Measurements from ENCODE around the gene SMIM20.

Gene SMIM20

DNA sequence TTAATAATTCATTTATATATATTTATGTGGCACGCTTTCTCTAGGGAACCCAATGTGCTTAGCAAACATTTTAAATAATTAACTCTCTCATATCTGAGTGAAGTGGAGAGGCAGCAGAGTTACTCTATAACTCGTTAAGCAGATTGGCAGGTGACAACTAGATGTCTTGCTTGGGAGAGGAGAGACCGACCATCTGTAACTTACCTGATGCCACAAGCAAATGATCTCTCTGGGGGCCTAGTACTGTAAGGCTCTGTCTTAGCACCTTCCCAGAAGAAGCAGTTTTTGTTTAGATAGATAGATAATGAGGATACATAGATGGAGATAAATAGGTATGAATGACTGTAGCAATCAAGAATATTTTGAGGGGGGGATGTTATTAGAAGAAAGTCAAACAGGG, 39.4 kb upstream of the SMIM20 start:
- no peaks in the 10 kb centered on the region for H3K9me3 ChIP-seq (ENCODE audit: insufficient read depth, low read length)
- H3K4me3 ChIP-seq (ENCODE audit: insufficient read length, low read depth) = no peak overlapping the region
- no peaks in the 10 kb centered on the region for H3K27me3 ChIP-seq (ENCODE audit: insufficient read depth, insufficient read length)
- no peak overlapping the region for H3K9ac ChIP-seq (ENCODE audit: insufficient read length, low read depth)
- no peak for TF ChIP-seq YY1 (IDR thresholded peaks at IDR 0.05; ENCODE audit: insufficient read depth, insufficient read length)
- TF ChIP-seq ZNF274 (IDR thresholded peaks at IDR 0.05; ENCODE audit: low read depth, low read length) = no peak
- TF ChIP-seq SUZ12 (IDR thresholded peaks at IDR 0.05; ENCODE audit: extremely low read depth, insufficient read depth, insufficient read length) = no peak
- no peak for DNase-seq (ENCODE audit: low read depth, low spot score)
- no peaks in the 10 kb centered on the region for H3K4me1 ChIP-seq (ENCODE audit: insufficient read depth, insufficient read length)
- H3K36me3 ChIP-seq (ENCODE audit: insufficient read depth, insufficient read length, low read length) = no peaks in the 10 kb centered on the region

DNA sequence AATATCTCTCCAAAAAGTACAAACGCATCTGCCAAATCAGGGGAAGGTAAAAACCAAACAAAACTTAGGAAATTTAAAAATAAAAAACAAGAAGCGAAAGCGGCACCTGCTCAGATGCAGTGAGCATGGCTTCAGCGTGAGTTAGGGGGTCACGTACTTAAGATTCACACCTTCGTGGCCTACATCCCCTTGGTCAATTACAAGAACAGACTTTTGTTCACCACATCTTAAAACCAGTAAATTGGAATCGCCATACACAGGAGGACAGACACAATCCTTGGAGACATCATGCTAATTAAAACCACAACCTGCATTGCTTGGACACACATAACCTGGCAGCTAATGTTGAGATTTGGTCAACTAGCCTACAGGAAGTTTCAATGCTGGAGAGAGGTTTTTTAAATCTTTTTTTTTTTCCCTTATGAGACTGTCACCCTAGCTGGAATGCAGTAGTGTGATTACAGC, 38.7 kb upstream of the SMIM20 start:
- no peak overlapping the region for H3K9ac ChIP-seq (ENCODE audit: insufficient read length, low read depth)
- H3K36me3 ChIP-seq (ENCODE audit: insufficient read depth, insufficient read length, low read length) = no peaks in the 10 kb centered on the region
- DNase-seq (ENCODE audit: low read depth, low spot score) = no peak
- H3K4me1 ChIP-seq (ENCODE audit: insufficient read depth, insufficient read length) = no peaks in the 10 kb centered on the region
- H3K27me3 ChIP-seq (ENCODE audit: insufficient read depth, insufficient read length) = no peaks in the 10 kb centered on the region
- TF ChIP-seq YY1 (IDR thresholded peaks at IDR 0.05; ENCODE audit: insufficient read depth, insufficient read length) = no peak
- TF ChIP-seq ZNF274 (IDR thresholded peaks at IDR 0.05; ENCODE audit: low read depth, low read length) = no peak
- no peak for TF ChIP-seq SUZ12 (IDR thresholded peaks at IDR 0.05; ENCODE audit: extremely low read depth, insufficient read depth, insufficient read length)
- no peaks in the 10 kb centered on the region for H3K9me3 ChIP-seq (ENCODE audit: insufficient read depth, low read length)
- no peak overlapping the region for H3K4me3 ChIP-seq (ENCODE audit: insufficient read length, low read depth)

DNA sequence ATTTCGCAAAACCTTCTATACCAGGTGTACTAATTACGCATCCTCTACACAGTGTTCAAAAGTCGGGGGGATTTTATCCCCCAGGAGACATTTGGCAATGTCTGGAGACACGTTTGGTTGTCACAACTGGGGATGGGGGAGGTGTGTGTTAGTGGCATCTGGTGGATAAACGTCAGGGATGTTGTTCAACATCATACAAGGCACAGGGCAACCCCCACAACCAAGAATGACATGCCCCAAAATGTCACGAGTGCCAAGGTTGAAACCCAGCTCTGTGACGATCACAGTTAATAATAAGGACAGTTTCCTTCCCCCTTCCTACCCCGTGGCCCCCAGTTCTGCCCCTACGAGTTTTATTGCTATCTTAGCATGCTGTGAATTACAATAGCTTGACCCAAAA, 35.3 kb upstream of the SMIM20 start:
- no peaks in the 10 kb centered on the region for H3K36me3 ChIP-seq (ENCODE audit: insufficient read depth, insufficient read length, low read length)
- TF ChIP-seq YY1 (IDR thresholded peaks at IDR 0.05; ENCODE audit: insufficient read depth, insufficient read length) (no peak), ZNF274 (IDR thresholded peaks at IDR 0.05; ENCODE audit: low read depth, low read length) (no peak), SUZ12 (IDR thresholded peaks at IDR 0.05; ENCODE audit: extremely low read depth, insufficient read depth, insufficient read length) (no peak)
- H3K9ac ChIP-seq (ENCODE audit: insufficient read length, low read depth) = no peak overlapping the region
- no peaks in the 10 kb centered on the region for H3K27me3 ChIP-seq (ENCODE audit: insufficient read depth, insufficient read length)
- H3K9me3 ChIP-seq (ENCODE audit: insufficient read depth, low read length) = no peaks in the 10 kb centered on the region
- H3K4me1 ChIP-seq (ENCODE audit: insufficient read depth, insufficient read length) = no peaks in the 10 kb centered on the region
- no peak overlapping the region for H3K4me3 ChIP-seq (ENCODE audit: insufficient read length, low read depth)
- no peak for DNase-seq (ENCODE audit: low read depth, low spot score)

DNA sequence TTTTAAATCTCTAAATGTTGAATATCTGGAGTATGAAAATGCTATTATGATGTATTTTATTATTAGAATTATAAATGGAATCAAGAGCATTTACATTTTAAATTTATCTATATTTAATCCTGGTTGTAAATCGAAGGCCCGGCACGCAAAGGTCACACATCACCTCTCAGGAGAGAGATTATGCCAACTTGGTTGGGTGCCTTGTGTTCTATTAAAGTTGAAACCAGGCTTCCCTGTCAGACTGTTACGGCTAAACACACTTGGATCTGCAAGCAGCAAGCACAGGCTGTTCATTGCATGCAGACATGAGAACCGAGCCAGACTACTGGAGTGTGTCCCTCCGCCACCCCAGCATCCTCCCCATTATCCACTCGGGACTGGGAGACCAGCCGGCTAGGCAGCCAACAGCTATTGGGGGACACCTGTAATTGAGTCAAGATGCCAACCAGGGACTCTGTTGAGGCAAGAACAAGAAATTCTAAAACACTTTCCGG, 34.9 kb upstream of the SMIM20 start:
- Histone ChIP-seq H3K36me3 (ENCODE audit: insufficient read depth, insufficient read length, low read length) (no peaks in the 10 kb centered on the region), H3K4me1 (ENCODE audit: insufficient read depth, insufficient read length) (no peaks in the 10 kb centered on the region), H3K9me3 (ENCODE audit: insufficient read depth, low read length) (no peaks in the 10 kb centered on the region), H3K27me3 (ENCODE audit: insufficient read depth, insufficient read length) (no peaks in the 10 kb centered on the region), H3K9ac (ENCODE audit: insufficient read length, low read depth) (no peak overlapping the region), H3K4me3 (ENCODE audit: insufficient read length, low read depth) (no peak overlapping the region)
- TF ChIP-seq ZNF274 (IDR thresholded peaks at IDR 0.05; ENCODE audit: low read depth, low read length) (no peak), YY1 (IDR thresholded peaks at IDR 0.05; ENCODE audit: insufficient read depth, insufficient read length) (no peak), SUZ12 (IDR thresholded peaks at IDR 0.05; ENCODE audit: extremely low read depth, insufficient read depth, insufficient read length) (no peak)
- no peak for DNase-seq (ENCODE audit: low read depth, low spot score)

DNA sequence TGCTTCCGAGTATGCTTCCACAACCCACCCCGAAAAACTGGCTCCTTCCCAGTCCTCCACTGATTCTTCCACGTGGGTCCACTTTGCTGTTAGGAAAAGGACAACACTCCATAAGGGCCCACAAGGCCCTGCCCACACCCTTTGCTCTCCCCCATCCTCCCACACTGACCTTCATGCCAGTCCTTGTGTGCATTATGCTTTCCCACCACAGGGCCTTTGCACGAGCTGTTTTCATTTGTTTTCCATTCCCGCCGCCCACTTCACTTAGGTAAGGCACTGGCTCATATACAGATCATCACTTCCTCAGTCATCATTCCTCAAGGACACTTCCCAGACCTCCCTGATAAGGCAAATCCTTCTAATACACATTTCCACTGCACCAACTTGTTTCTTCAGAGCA, 34.4 kb upstream of the SMIM20 start:
- no peak for DNase-seq (ENCODE audit: low read depth, low spot score)
- Histone ChIP-seq H3K36me3 (ENCODE audit: insufficient read depth, insufficient read length, low read length) (no peaks in the 10 kb centered on the region), H3K27me3 (ENCODE audit: insufficient read depth, insufficient read length) (no peaks in the 10 kb centered on the region), H3K4me1 (ENCODE audit: insufficient read depth, insufficient read length) (no peaks in the 10 kb centered on the region), H3K4me3 (ENCODE audit: insufficient read length, low read depth) (no peak overlapping the region), H3K9ac (ENCODE audit: insufficient read length, low read depth) (no peak overlapping the region), H3K9me3 (ENCODE audit: insufficient read depth, low read length) (no peaks in the 10 kb centered on the region)
- TF ChIP-seq YY1 (IDR thresholded peaks at IDR 0.05; ENCODE audit: insufficient read depth, insufficient read length) = no peak
- no peak for TF ChIP-seq ZNF274 (IDR thresholded peaks at IDR 0.05; ENCODE audit: low read depth, low read length)
- TF ChIP-seq SUZ12 (IDR thresholded peaks at IDR 0.05; ENCODE audit: extremely low read depth, insufficient read depth, insufficient read length) = no peak

DNA sequence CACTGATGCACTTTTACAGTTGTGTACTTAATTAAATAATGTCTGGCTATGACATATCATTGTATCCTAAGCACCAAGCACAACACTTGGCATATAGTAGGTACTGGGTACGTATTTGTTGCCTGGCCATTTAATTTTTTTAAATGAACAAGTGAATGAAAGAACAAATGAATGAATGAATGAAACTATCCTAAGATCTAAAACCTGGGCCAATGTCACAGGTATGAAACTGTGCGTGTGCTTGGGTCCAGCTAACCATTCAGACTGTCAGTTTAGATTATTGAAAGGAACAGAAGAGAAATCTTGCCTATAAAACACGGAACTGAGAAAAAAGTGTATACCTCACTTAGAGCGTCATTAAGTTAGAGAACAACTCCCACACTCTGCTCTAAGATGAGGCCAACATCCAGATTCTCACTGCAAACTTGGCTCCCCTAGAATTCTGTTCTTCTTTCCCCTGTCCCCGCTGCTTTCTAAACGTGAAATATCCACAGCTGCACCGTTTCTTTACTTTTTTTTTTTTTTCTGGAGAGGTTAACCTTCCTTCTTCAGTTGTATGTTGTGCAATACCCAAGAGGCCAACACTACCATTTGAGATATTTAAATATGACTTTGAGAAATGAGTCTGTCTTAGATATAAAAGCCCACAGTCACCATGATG, 33.9 kb upstream of the SMIM20 start:
- TF ChIP-seq YY1 (IDR thresholded peaks at IDR 0.05; ENCODE audit: insufficient read depth, insufficient read length) (no peak), SUZ12 (IDR thresholded peaks at IDR 0.05; ENCODE audit: extremely low read depth, insufficient read depth, insufficient read length) (no peak), ZNF274 (IDR thresholded peaks at IDR 0.05; ENCODE audit: low read depth, low read length) (no peak)
- DNase-seq (ENCODE audit: low read depth, low spot score) = no peak
- Histone ChIP-seq H3K4me3 (ENCODE audit: insufficient read length, low read depth) (no peak overlapping the region), H3K9ac (ENCODE audit: insufficient read length, low read depth) (no peak overlapping the region), H3K9me3 (ENCODE audit: insufficient read depth, low read length) (no peaks in the 10 kb centered on the region), H3K4me1 (ENCODE audit: insufficient read depth, insufficient read length) (no peaks in the 10 kb centered on the region), H3K27me3 (ENCODE audit: insufficient read depth, insufficient read length) (no peaks in the 10 kb centered on the region), H3K36me3 (ENCODE audit: insufficient read depth, insufficient read length, low read length) (no peaks in the 10 kb centered on the region)

DNA sequence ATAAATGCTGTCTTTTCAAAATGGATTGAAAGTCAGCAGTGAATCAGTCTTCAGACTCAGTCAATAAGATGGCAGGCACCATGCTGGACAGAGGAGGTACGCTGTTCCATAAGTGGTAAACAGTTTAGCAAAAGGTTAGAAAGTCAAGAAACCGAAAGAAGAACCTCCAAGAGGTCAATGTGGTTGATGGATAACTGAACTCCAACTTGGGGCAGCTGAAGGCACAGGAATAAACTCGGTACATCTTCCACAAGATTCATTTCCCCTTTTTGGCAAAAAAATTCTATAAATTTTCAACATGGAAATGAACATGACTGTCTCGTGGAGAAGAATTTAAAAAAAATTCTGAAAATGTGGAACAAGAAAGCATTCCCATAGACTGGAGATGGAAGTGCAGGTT, 32.8 kb upstream of the SMIM20 start:
- no peak overlapping the region for H3K4me3 ChIP-seq (ENCODE audit: insufficient read length, low read depth)
- no peaks in the 10 kb centered on the region for H3K27me3 ChIP-seq (ENCODE audit: insufficient read depth, insufficient read length)
- no peaks in the 10 kb centered on the region for H3K36me3 ChIP-seq (ENCODE audit: insufficient read depth, insufficient read length, low read length)
- TF ChIP-seq ZNF274 (IDR thresholded peaks at IDR 0.05; ENCODE audit: low read depth, low read length) = no peak
- no peak for TF ChIP-seq SUZ12 (IDR thresholded peaks at IDR 0.05; ENCODE audit: extremely low read depth, insufficient read depth, insufficient read length)
- TF ChIP-seq YY1 (IDR thresholded peaks at IDR 0.05; ENCODE audit: insufficient read depth, insufficient read length) = no peak
- no peak for DNase-seq (ENCODE audit: low read depth, low spot score)
- H3K4me1 ChIP-seq (ENCODE audit: insufficient read depth, insufficient read length) = no peaks in the 10 kb centered on the region
- no peaks in the 10 kb centered on the region for H3K9me3 ChIP-seq (ENCODE audit: insufficient read depth, low read length)
- no peak overlapping the region for H3K9ac ChIP-seq (ENCODE audit: insufficient read length, low read depth)
